ENCODE data around the gene MED9. TPM values are rescaled to one million over a fixed set of nuclear protein-coding genes. Genes with fewer than 3 reads are reported as not detected.

The MED9 gene
- total and polyA plus RNA-seq, 2 of the 4 experiments (the other 2 are of a cell fraction), result 6.1 to 10.1 TPM

DNA sequence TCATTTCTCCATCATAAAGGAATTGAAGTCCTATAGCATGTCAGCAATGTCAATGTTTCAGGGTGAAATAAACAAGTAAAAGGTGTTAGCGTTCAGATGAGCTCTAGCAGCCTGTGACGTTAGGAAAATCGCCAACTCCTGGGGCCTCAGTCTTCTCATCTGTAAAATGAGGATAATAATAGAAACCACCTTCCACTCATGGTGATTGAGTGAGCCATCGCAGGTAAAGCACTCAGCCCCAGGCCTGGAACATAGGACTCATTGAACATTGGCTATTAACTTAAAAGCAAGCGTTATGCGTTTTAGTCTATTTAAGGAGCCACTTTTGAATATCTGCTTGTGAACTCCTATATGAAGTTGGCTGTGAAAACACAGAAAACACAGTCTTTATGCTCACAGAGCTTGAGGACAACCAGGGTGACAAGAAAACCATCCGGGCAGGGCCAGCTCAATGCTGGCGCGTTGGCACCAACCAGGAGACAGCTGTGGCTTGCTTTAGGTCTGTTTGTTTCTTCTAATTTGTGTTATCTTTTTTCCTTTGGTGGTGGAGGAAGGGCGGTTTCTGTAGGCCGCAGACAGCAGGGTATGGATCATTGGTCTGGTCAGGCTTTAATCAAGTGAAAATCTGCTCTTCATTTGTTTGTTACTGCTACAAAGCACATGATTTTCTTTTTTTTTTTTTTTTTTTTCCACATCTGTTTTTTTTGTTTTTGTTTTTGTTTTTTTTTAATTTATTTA is 35.7 kb upstream of the MED9 start:
- ATAC-seq (ENCODE audit: low read depth), result no peak
- CTCF ChIA-PET, result no interaction called here
- WGBS, 2 experiments (ENCODE audit: extremely low coverage in 2 of 2, insufficient read length in 1 of 2), result 93% methylated on average over 2 of the region's 11 CpGs; no CpG with 5 or more reads in 1 of the 2 experiments

More for the DNA sequence above, 35.7 kb upstream of the MED9 start:
- Histone ChIP-seq H3K27me3 (ENCODE audit: control insufficient read depth, insufficient read depth, low read length) (no peaks in the 10 kb centered on the region), H3K36me3 (ENCODE audit: control insufficient read depth, insufficient read depth, low read length) (no peaks in the 10 kb centered on the region), H2AK5ac (ENCODE audit: low read depth, low read length) (peak overlapping the region; percentile 25; the same call in 1 of the 2 replicates), H2AK9ac (replicated peaks; ENCODE audit: low read depth, low read length, poor library complexity) (no peak overlapping the region), H4K5ac (ENCODE audit: low read depth, low read length) (no peak overlapping the region; the same call in 1 of the 2 replicates), H3K18ac (ENCODE audit: low read depth, low read length) (no peak overlapping the region), H3K79me1 (ENCODE audit: low read depth in 1 of 2, low read length in 2 of 2) (no peaks in the 10 kb centered on the region), H3K4me2 (ENCODE audit: low read depth, low read length) (no peak overlapping the region), H4K20me1 (ENCODE audit: insufficient read depth, low read length) (no peaks in the 10 kb centered on the region), H3K23ac (ENCODE audit: low read depth, low read length) (no peak overlapping the region), H3K4me3 (ENCODE audit: insufficient read depth, low read depth, low read length) (no peak overlapping the region), H3K27ac (ENCODE audit: insufficient read depth, low read length) (no peak overlapping the region), H3K14ac (replicated peaks; ENCODE audit: low read depth, low read length) (0 out of 2 replicates have a peak overlapping the region, but pooled peaks have one; percentile 41), H2BK120ac (ENCODE audit: low read depth, low read length) (no peak overlapping the region), H3K4ac (ENCODE audit: low read depth, low read length) (no peak overlapping the region), H3K9ac (ENCODE audit: low read depth, low read length) (no peak overlapping the region), H3K56ac (ENCODE audit: extremely low read depth, insufficient read depth, low read length) (no peak overlapping the region), H2BK5ac (ENCODE audit: low read depth, low read length, poor library complexity, severe bottlenecking) (no peak overlapping the region), H2AFZ (replicated peaks; ENCODE audit: low read length, poor library complexity) (no peak overlapping the region), H4K91ac (ENCODE audit: insufficient read depth, low read depth, low read length) (no peak overlapping the region), H4K8ac (ENCODE audit: low read depth in 2 of 2, low read length in 2 of 2) (no peak overlapping the region), H3K9me1 (ENCODE audit: insufficient read depth, low read length) (peaks cover 19% of the 10 kb centered on the region), H3K9me3 (ENCODE audit: control insufficient read depth, insufficient read depth, low read length) (no peaks in the 10 kb centered on the region), H2BK20ac (ENCODE audit: low read depth, low read length) (no peak overlapping the region), H3K4me1 (ENCODE audit: control insufficient read depth, insufficient read depth, low read length) (peaks cover 9% of the 10 kb centered on the region), H2BK15ac (ENCODE audit: low read depth, low read length) (no peak overlapping the region; the same call in 2 of the 3 replicates)
- intact Hi-C loops (cut with micrococcal nuclease) (no loop called here), in situ Hi-C loops (cut with MboI; ENCODE audit: low sequenced_read_pairs) (no loop called here), dilution Hi-C loops (cut with HindIII; ENCODE audit: low sequenced_read_pairs, unreplicated experiment) (no loop called here)
- POLR2A ChIA-PET (ENCODE audit: unreplicated experiment), result no interaction called here
- BruUV-seq (replicated peaks), result no TSS peak
- TF ChIP-seq POLR2A (IDR thresholded peaks at IDR 0.05; ENCODE audit: low read depth, low read length), result no peak
- no peak for TF ChIP-seq MAZ (IDR thresholded peaks at IDR 0.05; ENCODE audit: borderline replicate concordance, low read depth, low read length)
- DNase-seq, result no peak
